WTC11 (cell line): ENCODE results near the gene FAM89A. TPM values are rescaled to one million over a fixed set of nuclear protein-coding genes. Genes with fewer than 3 reads are reported as not detected.

Experiments used
- ATAC-seq: fragments of 200-7000 bp; cut with Tn5 transposase; 2 replicates; pipeline ENCODE4 v1.10.0; 2021; ENCODE audit warnings: mild to moderate bottlenecking, moderate library complexity
- CTCF ChIA-PET: fragments of 300-600 bp; sonication (Branson Sonifier 250); formaldehyde crosslinking; loops from one replicate; lab custom pipeline; 2021; ENCODE audit warnings: antibody characterized with exemption; lab: Charles Lee
- POLR2A ChIA-PET: fragments of 350-600 bp; sonication (Branson Sonifier 250); formaldehyde crosslinking; loops from one replicate; lab custom pipeline; 2021; ENCODE audit warnings: antibody characterized with exemption; lab: Charles Lee
- DNase-seq: peaks from one replicate; pipeline ENCODE4 v3.0.0; 2021; ENCODE audit warnings: low spot score
- H3K27ac Mint-ChIP-seq: 2 replicates; pipeline ENCODE4 v1.8.0; 2021; ENCODE audit warnings: mixed read lengths
- H3K27me3 Mint-ChIP-seq: 2 replicates; pipeline ENCODE4 v1.8.0; 2021; ENCODE audit warnings: low read depth, mild to moderate bottlenecking, moderate library complexity, mixed read lengths
- H3K36me3 Mint-ChIP-seq: 2 replicates; pipeline ENCODE4 v1.8.0; 2021; ENCODE audit warnings: mixed read lengths
- H3K4me1 Mint-ChIP-seq: 2 replicates; pipeline ENCODE4 v1.8.0; 2022; ENCODE audit warnings: mixed read lengths
- H3K4me3 Mint-ChIP-seq: 2 replicates; pipeline ENCODE4 v1.8.0; 2021; ENCODE audit warnings: mild to moderate bottlenecking, moderate library complexity, mixed read lengths
- H3K9me3 Mint-ChIP-seq: 2 replicates; pipeline ENCODE4 v1.8.0; 2021; ENCODE audit warnings: mixed read lengths
- EMX1 ChIP-seq: fragments of 250-450 bp; sonication (Bioruptor Pico); IDR thresholded peaks from 2 replicates; pipeline ENCODE4 v1.8.0; 2021; ENCODE audit warnings: mild to moderate bottlenecking
- ETV6 ChIP-seq: sonication (generic); formaldehyde crosslinking; IDR thresholded peaks from 2 replicates; pipeline ENCODE4 v1.8.1; 2022; ENCODE audit warnings: mild to moderate bottlenecking, missing genetic modification reagents
- IRF2 ChIP-seq: sonication (generic); formaldehyde crosslinking; IDR thresholded peaks from 2 replicates; pipeline ENCODE4 v1.8.0; 2022; ENCODE audit warnings: low read depth, missing genetic modification reagents, borderline replicate concordance
- JAZF1 ChIP-seq: fragments of 250-450 bp; sonication (Bioruptor Pico); IDR thresholded peaks from 2 replicates; pipeline ENCODE4 v1.9.0; 2021; ENCODE audit warnings: moderate library complexity, mild to moderate bottlenecking, inconsistent platforms
- KAT7 ChIP-seq: sonication (generic); formaldehyde crosslinking; IDR thresholded peaks from 2 replicates; pipeline ENCODE4 v1.8.1; 2023; ENCODE audit warnings: missing genetic modification reagents, mild to moderate bottlenecking, borderline replicate concordance
- MLX ChIP-seq: sonication (generic); formaldehyde crosslinking; IDR thresholded peaks from 2 replicates; pipeline ENCODE4 v1.8.1; 2023; ENCODE audit warnings: mild to moderate bottlenecking, missing genetic modification reagents, moderate library complexity
- MYBL2 ChIP-seq: sonication (generic); formaldehyde crosslinking; IDR thresholded peaks from 2 replicates; pipeline ENCODE4 v1.8.1; 2023; ENCODE audit warnings: mild to moderate bottlenecking, moderate library complexity, missing genetic modification reagents
- NR2C2 ChIP-seq: sonication (generic); formaldehyde crosslinking; IDR thresholded peaks from 2 replicates; pipeline ENCODE4 v1.8.0; 2022; ENCODE audit warnings: mild to moderate bottlenecking, missing genetic modification reagents
- SOX15 ChIP-seq: fragments of 250-450 bp; sonication (Bioruptor Pico); IDR thresholded peaks from 2 replicates; pipeline ENCODE4 v1.9.0; 2021; ENCODE audit warnings: mild to moderate bottlenecking
- TEAD4 ChIP-seq: sonication (generic); formaldehyde crosslinking; IDR thresholded peaks from 2 replicates; pipeline ENCODE4 v1.8.0; 2022; ENCODE audit warnings: mild to moderate bottlenecking, missing genetic modification reagents
- ZNF138 ChIP-seq: sonication (generic); formaldehyde crosslinking; conservative IDR thresholded peaks from 2 replicates; pipeline ENCODE4 v1.8.1; 2022; ENCODE audit warnings: mild to moderate bottlenecking, moderate library complexity, missing genetic modification reagents
- ZNF263 ChIP-seq: sonication (generic); formaldehyde crosslinking; IDR thresholded peaks from 2 replicates; pipeline ENCODE4 v1.8.1; 2022; ENCODE audit warnings: low read depth, mild to moderate bottlenecking, moderate library complexity, missing genetic modification reagents
- ZNF317 ChIP-seq: sonication (generic); formaldehyde crosslinking; IDR thresholded peaks from 2 replicates; pipeline ENCODE4 v1.8.1; 2023; ENCODE audit warnings: low read depth, mild to moderate bottlenecking, moderate library complexity, missing genetic modification reagents, borderline replicate concordance
- ZNF396 ChIP-seq: fragments of 250-450 bp; sonication (Bioruptor Pico); IDR thresholded peaks from 2 replicates; pipeline ENCODE4 v1.8.0; 2021; ENCODE audit warnings: mild to moderate bottlenecking, moderate library complexity, borderline replicate concordance
- ZNF416 ChIP-seq: fragments of 250-450 bp; sonication (Bioruptor Pico); IDR thresholded peaks from 2 replicates; pipeline ENCODE4 v1.9.0; 2021; ENCODE audit warnings: mild to moderate bottlenecking, inconsistent platforms
- total RNA-seq: library from RNA; stranded (reverse); gene quantifications from 3 replicates; pipeline ENCODE4 v1.2.3, GENCODE V29; 2021
- TF ChIP-seq, protein P1 (sequence below): sonication (generic); formaldehyde crosslinking; IDR thresholded peaks from 2 replicates; pipeline ENCODE4 v1.8.0; 2023; ENCODE audit warnings: mild to moderate bottlenecking, missing genetic modification reagents
- TF ChIP-seq, protein P2 (sequence below): sonication (generic); formaldehyde crosslinking; IDR thresholded peaks from 2 replicates; pipeline ENCODE4 v1.8.1; 2022; ENCODE audit warnings: low read depth, mild to moderate bottlenecking, moderate library complexity, missing genetic modification reagents, borderline replicate concordance
- TF ChIP-seq, protein P3 (sequence below): sonication (generic); formaldehyde crosslinking; IDR thresholded peaks from 2 replicates; pipeline ENCODE4 v1.8.1; 2023; ENCODE audit warnings: mild to moderate bottlenecking, missing genetic modification reagents, borderline replicate concordance
- TF ChIP-seq, protein P4 (sequence below): sonication (generic); formaldehyde crosslinking; IDR thresholded peaks from 2 replicates; pipeline ENCODE4 v1.8.1; 2022; ENCODE audit warnings: mild to moderate bottlenecking, missing genetic modification reagents, moderate library complexity, borderline replicate concordance

The FAM89A gene
- total RNA-seq, 1 experiment from 2014 or later: 2.4 TPM

DNA sequence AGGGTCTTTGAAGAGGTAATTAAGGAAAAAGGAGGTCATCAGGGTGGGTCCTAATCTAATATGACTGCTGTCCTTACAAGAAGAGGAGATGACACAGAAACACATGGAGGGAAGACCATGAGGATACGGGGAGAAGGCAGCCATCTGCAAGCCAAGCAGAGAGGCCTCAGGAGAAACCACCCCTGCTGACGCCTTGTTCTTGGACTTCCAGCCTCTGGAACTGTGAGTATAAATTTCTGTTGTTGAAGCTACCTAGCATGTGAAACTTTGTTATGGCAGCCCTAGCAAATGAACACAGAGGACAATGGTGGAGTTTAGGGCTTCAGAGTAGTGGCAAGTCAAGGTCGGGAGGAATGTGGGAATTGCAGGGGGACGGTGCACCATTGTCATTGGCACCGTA lies 36.7 kb upstream of the FAM89A start:
- DNase-seq: no peak
- ChIA-PET CTCF (no interaction called here), POLR2A (no interaction called here)
- Mint-ChIP-seq H3K36me3 (no peaks in the 10 kb centered on the region), H3K4me3 (no peak overlapping the region), H3K9me3 (no peaks in the 10 kb centered on the region), H3K27me3 (peaks cover 77% of the 10 kb centered on the region), H3K27ac (no peak overlapping the region), H3K4me1 (no peaks in the 10 kb centered on the region)
- no peak for ATAC-seq
- TF ChIP-seq, protein P1, sequence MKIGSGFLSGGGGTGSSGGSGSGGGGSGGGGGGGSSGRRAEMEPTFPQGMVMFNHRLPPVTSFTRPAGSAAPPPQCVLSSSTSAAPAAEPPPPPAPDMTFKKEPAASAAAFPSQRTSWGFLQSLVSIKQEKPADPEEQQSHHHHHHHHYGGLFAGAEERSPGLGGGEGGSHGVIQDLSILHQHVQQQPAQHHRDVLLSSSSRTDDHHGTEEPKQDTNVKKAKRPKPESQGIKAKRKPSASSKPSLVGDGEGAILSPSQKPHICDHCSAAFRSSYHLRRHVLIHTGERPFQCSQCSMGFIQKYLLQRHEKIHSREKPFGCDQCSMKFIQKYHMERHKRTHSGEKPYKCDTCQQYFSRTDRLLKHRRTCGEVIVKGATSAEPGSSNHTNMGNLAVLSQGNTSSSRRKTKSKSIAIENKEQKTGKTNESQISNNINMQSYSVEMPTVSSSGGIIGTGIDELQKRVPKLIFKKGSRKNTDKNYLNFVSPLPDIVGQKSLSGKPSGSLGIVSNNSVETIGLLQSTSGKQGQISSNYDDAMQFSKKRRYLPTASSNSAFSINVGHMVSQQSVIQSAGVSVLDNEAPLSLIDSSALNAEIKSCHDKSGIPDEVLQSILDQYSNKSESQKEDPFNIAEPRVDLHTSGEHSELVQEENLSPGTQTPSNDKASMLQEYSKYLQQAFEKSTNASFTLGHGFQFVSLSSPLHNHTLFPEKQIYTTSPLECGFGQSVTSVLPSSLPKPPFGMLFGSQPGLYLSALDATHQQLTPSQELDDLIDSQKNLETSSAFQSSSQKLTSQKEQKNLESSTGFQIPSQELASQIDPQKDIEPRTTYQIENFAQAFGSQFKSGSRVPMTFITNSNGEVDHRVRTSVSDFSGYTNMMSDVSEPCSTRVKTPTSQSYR: no peak
- no peak for TF ChIP-seq ZNF416 (CRISPR knock-in tag)
- no peak for TF ChIP-seq NR2C2 (CRISPR knock-in tag)
- no peak for TF ChIP-seq JAZF1 (CRISPR knock-in tag)
- no peak for TF ChIP-seq IRF2 (CRISPR knock-in tag)
- TF ChIP-seq, protein P2, sequence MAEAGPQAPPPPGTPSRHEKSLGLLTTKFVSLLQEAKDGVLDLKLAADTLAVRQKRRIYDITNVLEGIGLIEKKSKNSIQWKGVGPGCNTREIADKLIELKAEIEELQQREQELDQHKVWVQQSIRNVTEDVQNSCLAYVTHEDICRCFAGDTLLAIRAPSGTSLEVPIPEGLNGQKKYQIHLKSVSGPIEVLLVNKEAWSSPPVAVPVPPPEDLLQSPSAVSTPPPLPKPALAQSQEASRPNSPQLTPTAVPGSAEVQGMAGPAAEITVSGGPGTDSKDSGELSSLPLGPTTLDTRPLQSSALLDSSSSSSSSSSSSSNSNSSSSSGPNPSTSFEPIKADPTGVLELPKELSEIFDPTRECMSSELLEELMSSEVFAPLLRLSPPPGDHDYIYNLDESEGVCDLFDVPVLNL (CRISPR knock-in tag): no peak
- TF ChIP-seq, protein P3, sequence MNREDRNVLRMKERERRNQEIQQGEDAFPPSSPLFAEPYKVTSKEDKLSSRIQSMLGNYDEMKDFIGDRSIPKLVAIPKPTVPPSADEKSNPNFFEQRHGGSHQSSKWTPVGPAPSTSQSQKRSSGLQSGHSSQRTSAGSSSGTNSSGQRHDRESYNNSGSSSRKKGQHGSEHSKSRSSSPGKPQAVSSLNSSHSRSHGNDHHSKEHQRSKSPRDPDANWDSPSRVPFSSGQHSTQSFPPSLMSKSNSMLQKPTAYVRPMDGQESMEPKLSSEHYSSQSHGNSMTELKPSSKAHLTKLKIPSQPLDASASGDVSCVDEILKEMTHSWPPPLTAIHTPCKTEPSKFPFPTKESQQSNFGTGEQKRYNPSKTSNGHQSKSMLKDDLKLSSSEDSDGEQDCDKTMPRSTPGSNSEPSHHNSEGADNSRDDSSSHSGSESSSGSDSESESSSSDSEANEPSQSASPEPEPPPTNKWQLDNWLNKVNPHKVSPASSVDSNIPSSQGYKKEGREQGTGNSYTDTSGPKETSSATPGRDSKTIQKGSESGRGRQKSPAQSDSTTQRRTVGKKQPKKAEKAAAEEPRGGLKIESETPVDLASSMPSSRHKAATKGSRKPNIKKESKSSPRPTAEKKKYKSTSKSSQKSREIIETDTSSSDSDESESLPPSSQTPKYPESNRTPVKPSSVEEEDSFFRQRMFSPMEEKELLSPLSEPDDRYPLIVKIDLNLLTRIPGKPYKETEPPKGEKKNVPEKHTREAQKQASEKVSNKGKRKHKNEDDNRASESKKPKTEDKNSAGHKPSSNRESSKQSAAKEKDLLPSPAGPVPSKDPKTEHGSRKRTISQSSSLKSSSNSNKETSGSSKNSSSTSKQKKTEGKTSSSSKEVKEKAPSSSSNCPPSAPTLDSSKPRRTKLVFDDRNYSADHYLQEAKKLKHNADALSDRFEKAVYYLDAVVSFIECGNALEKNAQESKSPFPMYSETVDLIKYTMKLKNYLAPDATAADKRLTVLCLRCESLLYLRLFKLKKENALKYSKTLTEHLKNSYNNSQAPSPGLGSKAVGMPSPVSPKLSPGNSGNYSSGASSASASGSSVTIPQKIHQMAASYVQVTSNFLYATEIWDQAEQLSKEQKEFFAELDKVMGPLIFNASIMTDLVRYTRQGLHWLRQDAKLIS (CRISPR knock-in tag): no peak
- TF ChIP-seq, protein P4, sequence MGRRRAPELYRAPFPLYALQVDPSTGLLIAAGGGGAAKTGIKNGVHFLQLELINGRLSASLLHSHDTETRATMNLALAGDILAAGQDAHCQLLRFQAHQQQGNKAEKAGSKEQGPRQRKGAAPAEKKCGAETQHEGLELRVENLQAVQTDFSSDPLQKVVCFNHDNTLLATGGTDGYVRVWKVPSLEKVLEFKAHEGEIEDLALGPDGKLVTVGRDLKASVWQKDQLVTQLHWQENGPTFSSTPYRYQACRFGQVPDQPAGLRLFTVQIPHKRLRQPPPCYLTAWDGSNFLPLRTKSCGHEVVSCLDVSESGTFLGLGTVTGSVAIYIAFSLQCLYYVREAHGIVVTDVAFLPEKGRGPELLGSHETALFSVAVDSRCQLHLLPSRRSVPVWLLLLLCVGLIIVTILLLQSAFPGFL: no peak

DNA sequence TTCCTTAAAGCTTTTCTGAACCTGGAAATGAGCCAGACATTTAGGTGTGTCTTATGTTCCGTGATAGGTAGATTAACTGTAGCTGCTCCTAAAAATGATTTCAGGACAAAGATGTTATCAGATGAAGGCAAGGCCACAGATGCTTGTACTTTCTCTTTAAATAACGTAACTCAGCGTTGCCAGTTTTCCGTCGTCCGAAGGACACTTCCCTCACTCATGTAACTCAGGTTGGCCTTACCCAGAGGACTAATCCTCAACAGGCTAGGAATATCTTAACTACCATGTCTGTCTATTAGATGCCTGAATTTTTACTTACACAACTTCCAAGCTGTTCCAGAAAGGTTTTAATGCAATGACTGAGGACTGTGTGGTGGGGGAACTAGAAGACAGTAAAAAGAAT lies 35.4 kb upstream of the FAM89A start:
- ChIA-PET CTCF (no interaction called here), POLR2A (no interaction called here)
- Mint-ChIP-seq H3K27me3 (peaks cover 75% of the 10 kb centered on the region), H3K9me3 (no peaks in the 10 kb centered on the region)
- no peak for ATAC-seq
- no peak for DNase-seq
- TF ChIP-seq KAT7: no peak
- TF ChIP-seq, all 79 proteins: peak for 0
- Mint-ChIP-seq H3K27ac (no peak overlapping the region), H3K36me3 (no peaks in the 10 kb centered on the region), H3K4me3 (no peak overlapping the region), H3K4me1 (peaks cover 6% of the 10 kb centered on the region)

DNA sequence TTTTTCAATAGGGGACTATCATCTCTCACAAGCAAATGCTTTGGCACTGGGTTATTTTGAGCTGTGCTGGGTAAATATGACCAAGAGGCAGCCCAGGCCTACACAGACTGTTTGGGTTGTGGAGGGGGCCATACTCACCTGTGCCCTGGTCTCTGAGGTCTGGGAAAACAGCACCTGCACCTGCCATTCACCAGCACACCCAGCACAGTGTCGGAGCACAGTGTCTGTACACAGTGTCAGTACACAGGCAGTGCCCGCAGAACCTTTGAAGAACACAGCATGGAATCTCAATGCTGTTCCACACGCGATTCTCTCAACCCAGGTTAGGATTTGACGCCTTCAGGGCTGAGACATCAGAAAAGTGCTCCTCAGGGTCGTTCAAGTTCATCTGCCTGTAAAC lies 35.0 kb upstream of the FAM89A start:
- Mint-ChIP-seq H3K36me3 (no peaks in the 10 kb centered on the region), H3K4me1 (peaks cover 10% of the 10 kb centered on the region), H3K9me3 (no peaks in the 10 kb centered on the region), H3K27ac (no peak overlapping the region), H3K27me3 (peaks cover 75% of the 10 kb centered on the region)
- ChIA-PET CTCF (no interaction called here), POLR2A (no interaction called here)
- no peak for ATAC-seq
- TF ChIP-seq MLX (CRISPR knock-in tag) (no peak), SOX15 (CRISPR knock-in tag) (no peak), ZNF138 (CRISPR knock-in tag) (no peak), ZNF317 (CRISPR knock-in tag) (no peak), KAT7 (no peak), TEAD4 (no peak), MYBL2 (CRISPR knock-in tag) (no peak), ZNF396 (CRISPR knock-in tag) (no peak), ZNF263 (CRISPR knock-in tag) (no peak), ETV6 (CRISPR knock-in tag) (no peak), EMX1 (CRISPR knock-in tag) (no peak)
- TF ChIP-seq, all 79 proteins: peak for 0
- DNase-seq: no peak
- H3K4me3 Mint-ChIP-seq: no peak overlapping the region
